IPS-18a (cell line): Measurements from ENCODE around the gene AUTS2.

Source experiments
- H3K27ac ChIP-seq: one replicate; pipeline ENCODE4 v1.5.1; 2013; ENCODE audit warnings: low read length
- H3K27me3 ChIP-seq: one replicate; pipeline ENCODE4 v1.6.1; 2013; ENCODE audit warnings: mild to moderate bottlenecking, low read length; ENCODE audit not compliant: control insufficient read depth, insufficient read depth
- H3K36me3 ChIP-seq: one replicate; pipeline ENCODE4 v1.6.1; 2013; ENCODE audit warnings: low read depth, low read length; ENCODE audit not compliant: control insufficient read depth
- H3K4me1 ChIP-seq: one replicate; pipeline ENCODE4 v1.6.1; 2013; ENCODE audit warnings: low read depth, low read length; ENCODE audit not compliant: control insufficient read depth
- H3K4me3 ChIP-seq: one replicate; pipeline ENCODE4 v1.5.1; 2013; ENCODE audit warnings: low read length
- H3K9ac ChIP-seq: one replicate; pipeline ENCODE4 v1.6.1; 2013; ENCODE audit warnings: mild to moderate bottlenecking, low read length, moderate library complexity
- H3K9me3 ChIP-seq: one replicate; pipeline ENCODE4 v1.6.1; 2013; ENCODE audit warnings: low read depth, low read length; ENCODE audit not compliant: control insufficient read depth

Gene AUTS2

GRCh38 chr7:69661342-69661741, 63.1 kb downstream of the AUTS2 start:
- H3K4me1 ChIP-seq = peaks cover 30% of the 10 kb centered on the region
- H3K9me3 ChIP-seq = no peaks in the 10 kb centered on the region
- no peaks in the 10 kb centered on the region for H3K36me3 ChIP-seq
- no peak overlapping the region for H3K4me3 ChIP-seq
- H3K27ac ChIP-seq = no peak overlapping the region
- no peak overlapping the region for H3K9ac ChIP-seq
- H3K27me3 ChIP-seq = no peaks in the 10 kb centered on the region

GRCh38 chr7:69663911-69664832, 65.9 kb downstream of the AUTS2 start:
- Histone ChIP-seq H3K36me3 (no peaks in the 10 kb centered on the region), H3K27me3 (no peaks in the 10 kb centered on the region), H3K4me1 (peaks cover 11% of the 10 kb centered on the region), H3K9me3 (no peaks in the 10 kb centered on the region), H3K4me3 (no peak overlapping the region), H3K27ac (no peak overlapping the region), H3K9ac (no peak overlapping the region)

- Histone ChIP-seq H3K9me3 (no peaks in the 10 kb centered on the region), H3K9ac (no peak overlapping the region), H3K4me3 (no peak overlapping the region), H3K36me3 (no peaks in the 10 kb centered on the region), H3K27ac (no peak overlapping the region), H3K4me1 (peaks cover 1% of the 10 kb centered on the region), H3K27me3 (no peaks in the 10 kb centered on the region)
These were observed 67.1 kb downstream of the AUTS2 start for GRCh38 chr7:69665369-69665768.

GRCh38 chr7:69668339-69668870, 70.1 kb downstream of the AUTS2 start:
- Histone ChIP-seq H3K4me3 (no peak overlapping the region), H3K9ac (no peak overlapping the region), H3K27ac (no peak overlapping the region), H3K4me1 (no peaks in the 10 kb centered on the region), H3K36me3 (no peaks in the 10 kb centered on the region), H3K9me3 (no peaks in the 10 kb centered on the region), H3K27me3 (no peaks in the 10 kb centered on the region)

- no peak overlapping the region for H3K4me3 ChIP-seq
- no peak overlapping the region for H3K27ac ChIP-seq
- H3K9ac ChIP-seq = no peak overlapping the region
- no peaks in the 10 kb centered on the region for H3K9me3 ChIP-seq
- H3K4me1 ChIP-seq = no peaks in the 10 kb centered on the region
- no peaks in the 10 kb centered on the region for H3K36me3 ChIP-seq
- H3K27me3 ChIP-seq = no peaks in the 10 kb centered on the region
These were observed 72.4 kb downstream of the AUTS2 start for GRCh38 chr7:69670701-69671100.

GRCh38 chr7:69673074-69673473, 74.8 kb downstream of the AUTS2 start:
- H3K9ac ChIP-seq = no peak overlapping the region
- H3K4me1 ChIP-seq = peaks cover 14% of the 10 kb centered on the region
- H3K27me3 ChIP-seq = no peaks in the 10 kb centered on the region
- no peak overlapping the region for H3K4me3 ChIP-seq
- no peaks in the 10 kb centered on the region for H3K36me3 ChIP-seq
- H3K9me3 ChIP-seq = no peaks in the 10 kb centered on the region
- no peak overlapping the region for H3K27ac ChIP-seq

GRCh38 chr7:69674701-69675182, 76.5 kb downstream of the AUTS2 start:
- Histone ChIP-seq H3K36me3 (no peaks in the 10 kb centered on the region), H3K4me3 (no peak overlapping the region), H3K9me3 (no peaks in the 10 kb centered on the region), H3K27me3 (no peaks in the 10 kb centered on the region), H3K27ac (no peak overlapping the region), H3K9ac (no peak overlapping the region), H3K4me1 (peaks cover 14% of the 10 kb centered on the region)

- Histone ChIP-seq H3K4me3 (no peak overlapping the region), H3K4me1 (peaks cover 14% of the 10 kb centered on the region), H3K9ac (no peak overlapping the region), H3K9me3 (no peaks in the 10 kb centered on the region), H3K36me3 (no peaks in the 10 kb centered on the region), H3K27me3 (no peaks in the 10 kb centered on the region), H3K27ac (no peak overlapping the region)
These were observed 78.0 kb downstream of the AUTS2 start for GRCh38 chr7:69676247-69676646.

GRCh38 chr7:69677054-69677852, 79.0 kb downstream of the AUTS2 start:
- no peaks in the 10 kb centered on the region for H3K9me3 ChIP-seq
- H3K9ac ChIP-seq = no peak overlapping the region
- no peak overlapping the region for H3K4me3 ChIP-seq
- H3K27me3 ChIP-seq = no peaks in the 10 kb centered on the region
- H3K27ac ChIP-seq = no peak overlapping the region
- H3K36me3 ChIP-seq = no peaks in the 10 kb centered on the region
- peaks cover 14% of the 10 kb centered on the region for H3K4me1 ChIP-seq

- Histone ChIP-seq H3K27ac (no peak overlapping the region), H3K36me3 (no peaks in the 10 kb centered on the region), H3K4me3 (no peak overlapping the region), H3K9me3 (no peaks in the 10 kb centered on the region), H3K4me1 (peaks cover 14% of the 10 kb centered on the region), H3K27me3 (no peaks in the 10 kb centered on the region), H3K9ac (no peak overlapping the region)
These were observed 79.7 kb downstream of the AUTS2 start for GRCh38 chr7:69677881-69678493.

GRCh38 chr7:69678494-69679187, 80.4 kb downstream of the AUTS2 start:
- no peak overlapping the region for H3K9ac ChIP-seq
- H3K4me1 ChIP-seq = peaks cover 17% of the 10 kb centered on the region

More at GRCh38 chr7:69678494-69679187, 80.4 kb downstream of the AUTS2 start:
- Histone ChIP-seq H3K36me3 (no peaks in the 10 kb centered on the region), H3K4me3 (no peak overlapping the region), H3K9me3 (no peaks in the 10 kb centered on the region), H3K27me3 (no peaks in the 10 kb centered on the region), H3K27ac (no peak overlapping the region)
